Coronary artery (tissue), 2 donors: ENCODE measurements around the gene NXPH4.
A peak's percentile ranks its signal among the peaks of the same experiment; 100 is the strongest.

Experiments
- DNase-seq: peaks from one replicate; pipeline ENCODE4 v3.0.0-alpha.2; 2017; ENCODE audit warnings: low spot score
- H3K27ac ChIP-seq, 2 donors: fragments of 200-600 bp; sonication (generic); one replicate each; pipeline ENCODE4 v1.5.1; 2016 to 2019
- H3K4me3 ChIP-seq: fragments of 200-600 bp; sonication (generic); 2 replicates; pipeline ENCODE4 v1.5.1; 2016; ENCODE audit warnings: mild to moderate bottlenecking, moderate library complexity
- CTCF ChIP-seq: fragments of 200-600 bp; sonication (generic); IDR thresholded peaks from one replicate; pipeline ENCODE4 v1.5.1; 2019; ENCODE audit warnings: antibody characterized with exemption

Gene NXPH4

GRCh38 chr12:57182918-57183575, 33.5 kb upstream of the NXPH4 start:
- DNase-seq: no peak
- H3K4me3 ChIP-seq: no peak overlapping the region
- no peak overlapping the region for H3K27ac ChIP-seq
- TF ChIP-seq CTCF: peak; percentile 82

GRCh38 chr12:57183939-57184725, 32.5 kb upstream of the NXPH4 start:
- no peak for TF ChIP-seq CTCF
- H3K27ac ChIP-seq: no peak overlapping the region
- H3K4me3 ChIP-seq: no peak overlapping the region
- no peak for DNase-seq

GRCh38 chr12:57185403-57185802, 31.2 kb upstream of the NXPH4 start:
- DNase-seq: no peak
- no peak overlapping the region for H3K27ac ChIP-seq
- no peak for TF ChIP-seq CTCF
- H3K4me3 ChIP-seq: no peak overlapping the region

GRCh38 chr12:57185906-57186508, 30.6 kb upstream of the NXPH4 start:
- DNase-seq: no peak
- no peak overlapping the region for H3K4me3 ChIP-seq
- TF ChIP-seq CTCF: no peak
- H3K27ac ChIP-seq: no peak overlapping the region

- TF ChIP-seq CTCF: no peak
- Histone ChIP-seq H3K27ac (peak overlapping the region in 1 of 2 donors; percentile 10), H3K4me3 (no peak overlapping the region)
- DNase-seq: no peak
These were observed 29.1 kb upstream of the NXPH4 start for GRCh38 chr12:57187222-57188089.

GRCh38 chr12:57188090-57188425, 28.5 kb upstream of the NXPH4 start:
- no peak for TF ChIP-seq CTCF
- DNase-seq: no peak
- no peak overlapping the region for H3K4me3 ChIP-seq
- no peak overlapping the region for H3K27ac ChIP-seq
